GM18505 (cell line): ENCODE measurements around the gene GPN2.
"Not testable (repeated sequence)": the region's sequence is repeated elsewhere in the genome, so short reads cannot be mapped to it uniquely, and the experiment has no call there.

Experiments used
- ATAC-seq: cut with Tn5 transposase; IDR thresholded peaks from one replicate; pipeline ENCODE4 v1.9.1; 2021; ENCODE audit not compliant: unreplicated experiment
- POLR2A ChIP-seq: IDR thresholded peaks from 4 replicates; pipeline ENCODE4 v1.6.1; 2011; ENCODE audit warnings: borderline replicate concordance; ENCODE audit not compliant: insufficient read depth, insufficient read length; ENCODE audit errors: extremely low read depth

The GPN2 gene

DNA sequence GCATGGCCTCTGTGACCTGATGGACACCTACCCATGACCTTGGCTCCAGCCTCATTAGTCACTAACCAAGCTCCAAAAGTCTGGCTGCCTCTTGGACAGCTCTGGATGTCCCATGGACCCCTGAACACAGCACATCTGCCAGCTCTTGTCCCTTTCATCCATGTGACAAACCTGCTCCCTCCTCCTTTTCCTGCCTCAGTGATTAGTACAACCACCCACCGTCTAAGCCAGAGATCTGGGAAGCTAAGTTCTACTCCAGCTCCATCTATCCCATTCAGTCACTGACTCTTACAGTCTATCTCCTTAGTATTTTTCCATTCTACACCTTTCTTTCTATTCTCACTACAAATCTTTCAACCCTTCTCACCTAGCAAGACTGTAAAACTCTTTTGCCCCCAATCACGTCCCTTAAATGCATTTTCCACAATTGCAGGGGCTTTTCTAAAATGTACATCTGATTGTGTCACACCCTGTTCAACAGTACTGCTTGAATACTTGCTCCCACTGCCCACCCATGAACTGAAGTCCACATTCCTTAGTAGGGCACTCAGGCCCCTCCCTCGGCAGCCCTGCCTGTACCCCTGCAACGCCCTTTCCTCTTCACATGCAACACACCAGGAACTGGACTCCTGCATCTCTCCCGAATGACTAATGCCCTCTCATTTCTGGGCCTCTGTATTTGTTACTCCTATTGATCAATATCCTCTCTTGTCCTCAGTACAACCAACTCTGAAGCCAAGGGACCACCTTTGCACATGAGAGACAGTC lies 7.2 kb downstream of the GPN2 start:
- no peak for ATAC-seq
- TF ChIP-seq POLR2A, result no peak

DNA sequence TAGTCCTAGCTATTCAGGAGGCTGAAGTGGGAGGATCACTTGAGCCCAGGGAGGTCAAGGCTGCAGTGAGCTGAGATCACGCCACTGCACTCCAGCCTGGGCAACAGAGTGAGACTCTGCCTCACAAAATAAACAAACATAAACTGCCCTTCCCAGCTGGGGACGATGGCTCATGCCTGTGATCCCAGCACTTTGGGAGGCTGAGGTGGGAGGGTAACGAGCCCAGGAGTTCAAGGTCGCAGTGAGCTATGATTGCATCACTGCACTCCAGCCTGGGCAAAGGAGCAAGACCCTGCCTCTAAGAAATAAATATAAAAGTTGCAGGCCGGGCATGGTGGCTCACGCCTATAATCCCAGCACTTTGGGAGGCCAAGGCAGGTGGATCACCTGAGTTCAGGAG lies 8.5 kb downstream of the GPN2 start:
- ATAC-seq, result not testable (repeated sequence)

DNA sequence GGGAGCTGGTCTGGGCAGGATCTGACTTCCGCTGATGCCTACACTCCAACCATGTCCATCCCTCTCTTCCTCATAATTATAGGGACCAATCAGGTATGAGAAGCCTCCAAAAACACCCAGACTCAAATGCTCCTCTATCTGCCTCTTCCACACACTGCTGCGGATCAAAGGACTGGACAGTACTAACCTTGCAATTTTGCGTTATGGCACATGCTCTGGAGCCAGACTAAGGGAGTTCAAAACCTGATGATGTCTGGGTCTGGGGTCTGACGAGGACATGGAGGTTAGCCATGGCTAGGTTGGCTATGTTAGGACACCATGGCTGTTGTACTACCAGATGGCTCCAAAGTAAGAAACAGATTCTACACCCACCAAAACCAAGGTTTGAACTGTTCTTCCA lies 10.3 kb downstream of the GPN2 start:
- no peak for ATAC-seq
- TF ChIP-seq POLR2A, result no peak

DNA sequence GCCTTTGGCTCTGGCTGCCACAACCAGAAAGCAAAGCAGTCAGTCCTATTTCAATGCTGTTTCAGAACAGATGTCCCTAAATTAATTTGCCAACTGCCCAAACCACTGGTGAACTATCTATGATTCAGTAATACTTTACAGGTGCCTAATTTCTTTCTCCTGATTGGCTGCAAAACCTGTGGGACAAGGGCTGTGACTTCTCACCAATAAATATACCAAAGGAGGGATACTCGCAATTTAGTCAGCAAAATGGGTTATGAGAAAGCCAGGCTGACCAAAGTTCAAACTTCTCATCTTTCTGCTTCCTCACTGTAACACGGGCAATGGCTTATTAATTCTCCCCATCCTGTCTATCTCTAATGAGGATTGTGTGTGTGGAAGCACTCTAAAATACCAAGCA lies 12.8 kb downstream of the GPN2 start:
- no peak for ATAC-seq
- TF ChIP-seq POLR2A, result no peak

DNA sequence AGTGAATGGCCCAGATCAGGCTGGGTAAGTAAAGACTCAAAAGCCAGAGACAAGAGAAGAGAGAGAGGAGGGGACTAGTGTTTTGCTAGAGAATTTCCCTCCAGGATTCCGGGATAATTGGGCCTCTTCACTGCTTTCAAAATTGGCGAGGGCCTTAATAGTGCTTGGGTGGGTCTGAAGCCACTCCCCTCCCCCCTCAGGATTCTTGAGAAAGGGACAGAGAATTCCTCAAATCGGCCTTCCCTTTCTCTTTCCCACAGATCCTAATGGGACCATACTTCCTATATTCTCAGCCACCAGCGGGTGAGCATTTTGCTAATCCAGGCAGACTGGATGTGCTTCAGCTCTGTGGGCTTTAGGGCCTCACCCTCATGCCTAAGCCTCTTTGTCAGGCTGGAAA lies 15.2 kb downstream of the GPN2 start:
- no peak for TF ChIP-seq POLR2A
- ATAC-seq, result no peak

DNA sequence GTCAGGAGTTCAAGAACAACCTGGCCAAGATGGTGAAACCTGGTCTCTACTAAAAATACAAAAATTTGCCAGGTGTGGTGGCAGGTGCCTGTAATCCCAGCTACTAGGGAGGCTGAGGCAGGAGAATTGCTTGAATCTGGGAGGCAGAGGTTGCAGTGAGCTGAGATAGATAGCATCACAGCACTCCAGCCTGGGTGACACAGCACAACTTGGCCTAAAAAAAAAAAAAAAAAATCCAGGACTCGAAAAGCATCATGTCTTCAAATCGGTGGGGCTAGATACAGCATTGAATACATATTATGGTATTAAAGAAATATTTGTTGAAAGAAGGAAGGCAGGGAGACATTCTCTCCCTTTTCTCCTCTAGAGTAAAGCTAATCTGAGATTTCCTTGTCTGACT lies 17.0 kb downstream of the GPN2 start:
- ATAC-seq, result not testable (repeated sequence)

GRCh38 chr1:26864610-26865480 lies 25.2 kb downstream of the GPN2 start:
- TF ChIP-seq POLR2A, result peak; percentile 98
- ATAC-seq, result peak; percentile 89

GRCh38 chr1:26863685-26864077 lies 26.4 kb downstream of the GPN2 start:
- ATAC-seq, result no peak
- no peak for TF ChIP-seq POLR2A

DNA sequence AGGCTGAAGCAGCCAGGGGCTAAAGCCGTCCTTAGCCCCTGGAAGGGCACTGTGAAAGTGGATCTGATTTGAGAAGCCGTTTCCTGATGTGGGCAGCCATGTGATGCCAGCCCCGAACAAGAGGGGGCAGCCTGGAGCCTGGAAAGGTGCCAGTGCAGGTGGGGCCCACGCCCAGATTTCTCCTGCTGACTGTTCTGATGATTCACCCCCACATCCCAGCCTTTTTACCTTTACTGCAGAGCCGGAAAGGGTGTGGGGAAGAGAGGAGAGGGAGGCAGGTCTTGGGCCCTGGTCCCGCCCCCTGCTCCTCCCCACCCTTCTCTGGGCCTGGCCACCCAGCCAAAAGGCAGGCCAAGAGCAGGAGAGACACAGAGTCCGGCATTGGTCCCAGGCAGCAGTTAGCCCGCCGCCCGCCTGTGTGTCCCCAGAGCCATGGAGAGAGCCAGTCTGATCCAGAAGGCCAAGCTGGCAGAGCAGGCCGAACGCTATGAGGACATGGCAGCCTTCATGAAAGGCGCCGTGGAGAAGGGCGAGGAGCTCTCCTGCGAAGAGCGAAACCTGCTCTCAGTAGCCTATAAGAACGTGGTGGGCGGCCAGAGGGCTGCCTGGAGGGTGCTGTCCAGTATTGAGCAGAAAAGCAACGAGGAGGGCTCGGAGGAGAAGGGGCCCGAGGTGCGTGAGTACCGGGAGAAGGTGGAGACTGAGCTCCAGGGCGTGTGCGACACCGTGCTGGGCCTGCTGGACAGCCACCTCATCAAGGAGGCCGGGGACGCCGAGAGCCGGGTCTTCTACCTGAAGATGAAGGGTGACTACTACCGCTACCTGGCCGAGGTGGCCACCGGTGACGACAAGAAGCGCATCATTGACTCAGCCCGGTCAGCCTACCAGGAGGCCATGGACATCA lies 27.1 kb downstream of the GPN2 start, which contains the start of gene SFN:
Gene SFN (plus strand): TSS at position 369 of the 904 bp plus-strand sequence. CDS start 64 bp downstream, at position 433.
- no peak for TF ChIP-seq POLR2A
- no peak for ATAC-seq

DNA sequence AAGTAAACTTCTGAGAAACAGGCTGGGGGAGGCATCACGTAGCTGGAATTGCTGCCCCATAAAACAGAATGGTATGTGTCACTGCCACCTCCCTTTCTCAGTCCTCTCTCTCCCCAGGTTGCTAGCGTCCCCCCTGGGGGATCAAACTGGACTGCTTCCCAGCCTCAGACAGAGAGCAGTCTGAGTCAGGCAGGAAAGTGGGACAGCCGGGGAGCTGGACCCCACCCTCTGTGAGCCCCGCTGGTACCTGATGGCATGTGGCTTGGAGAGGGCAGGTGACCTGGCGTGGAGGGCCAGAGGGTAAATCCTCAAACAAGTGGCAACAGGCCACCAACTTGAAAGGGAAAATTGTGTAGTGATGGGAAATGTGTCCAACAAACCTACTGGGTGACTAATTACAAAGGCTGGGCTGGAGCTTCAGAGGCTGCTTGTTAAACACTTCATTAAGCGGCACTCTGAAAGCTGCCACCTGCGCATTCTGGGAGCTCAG lies 28.1 kb downstream of the GPN2 start:
- TF ChIP-seq POLR2A, result no peak
- no peak for ATAC-seq

DNA sequence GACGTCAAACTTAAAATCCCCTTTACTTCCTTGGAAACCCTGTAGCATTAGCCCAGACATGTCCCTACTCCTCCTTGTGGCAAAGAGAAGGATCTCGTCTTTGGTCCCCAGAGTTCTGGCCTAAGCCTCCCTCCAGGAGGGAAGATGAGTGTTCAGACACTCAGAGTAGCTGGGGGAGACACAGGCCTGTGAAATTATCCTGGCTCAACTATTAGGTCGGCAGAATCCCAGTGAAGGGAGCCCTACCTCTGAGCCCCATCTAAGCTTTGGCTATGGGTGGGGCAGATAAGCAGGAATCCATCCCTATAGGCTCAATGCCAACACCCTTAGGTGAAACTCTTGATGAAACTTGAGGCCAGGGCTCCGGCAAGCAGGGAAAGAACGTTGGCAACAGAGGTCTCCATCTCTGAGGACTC lies 28.8 kb downstream of the GPN2 start:
- no peak for TF ChIP-seq POLR2A
- ATAC-seq, result no peak

DNA sequence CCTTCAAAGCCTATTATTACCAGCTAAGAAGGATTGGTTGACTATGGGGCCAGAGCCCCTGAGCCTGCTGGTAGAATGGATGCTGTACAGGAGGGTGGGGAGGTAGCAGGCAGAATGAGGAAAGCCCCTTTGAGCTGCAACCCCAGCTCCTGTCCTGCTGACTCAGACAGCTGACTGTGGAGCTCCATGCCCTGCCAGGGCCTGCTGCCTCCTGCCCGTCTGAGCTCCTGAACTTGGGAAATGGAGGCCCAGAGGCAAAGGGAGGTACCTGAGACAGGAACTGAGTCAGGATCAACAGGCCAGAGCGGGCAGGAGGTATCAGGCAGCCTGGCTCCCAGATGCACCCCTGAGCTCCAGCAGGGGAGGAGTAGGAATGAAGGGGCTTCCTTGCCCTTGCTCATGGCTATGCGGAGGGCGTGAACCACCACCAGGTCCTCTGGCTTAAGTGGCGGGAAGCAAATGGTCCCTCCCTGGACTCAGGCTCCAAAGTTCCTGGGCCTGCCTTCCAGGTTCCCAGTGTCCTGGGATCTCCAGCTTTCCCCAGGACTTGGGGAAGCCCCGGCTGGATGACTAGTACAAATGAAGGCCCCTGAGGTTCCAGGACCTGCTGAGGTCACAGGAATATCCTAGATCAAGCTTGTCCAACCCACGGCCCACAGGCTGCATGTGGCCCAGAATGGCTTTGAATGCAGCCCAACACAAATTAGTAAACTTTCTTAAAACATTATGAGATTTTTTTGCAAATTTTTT lies 31.0 kb downstream of the GPN2 start:
- ATAC-seq, result no peak
- TF ChIP-seq POLR2A, result no peak
